Neural cell (in vitro differentiated cells): Measurements from ENCODE around the gene LAIR1. TPM values are rescaled to one million over a fixed set of nuclear protein-coding genes. Genes with fewer than 3 reads are reported as not detected.
"Not testable (repeated sequence)": the region's sequence is repeated elsewhere in the genome, so short reads cannot be mapped to it uniquely, and the experiment has no call there.

Experiments used
- H2AFZ ChIP-seq: fragments of 200-600, 300-800 bp; sonication (generic), shearing (Covaris generic); 2 replicates; pipeline ENCODE4 v1.6.0; 2014; ENCODE audit warnings: low read depth, mild to moderate bottlenecking, antibody characterized with exemption, low read length, moderate library complexity
- H3F3A ChIP-seq: fragments of 200-600 bp; shearing (Covaris generic); 2 replicates; pipeline ENCODE4 v1.6.1; 2016; ENCODE audit warnings: mild to moderate bottlenecking, moderate library complexity, mixed read lengths, antibody characterized with exemption, low read length; ENCODE audit not compliant: insufficient read depth, poor library complexity, severe bottlenecking
- H3K27ac ChIP-seq: fragments of 200-600, 300-800 bp; sonication (generic), shearing (Covaris generic); 2 replicates; pipeline ENCODE4 v1.5.1; 2014; ENCODE audit warnings: mild to moderate bottlenecking, low read length, moderate library complexity
- H3K27me3 ChIP-seq: fragments of 300-800, 200-600 bp; sonication (generic), shearing (Covaris generic); 2 replicates; pipeline ENCODE4 v1.6.0; 2014; ENCODE audit warnings: mild to moderate bottlenecking, low read depth, low read length, moderate library complexity; ENCODE audit not compliant: insufficient read depth
- H3K36me3 ChIP-seq: fragments of 300-800, 200-600 bp; sonication (generic), shearing (Covaris generic); 2 replicates; pipeline ENCODE4 v1.5.1; 2014; ENCODE audit warnings: mild to moderate bottlenecking, antibody characterized with exemption, low read length, moderate library complexity; ENCODE audit not compliant: insufficient read depth
- H3K4me2 ChIP-seq: fragments of 300-800, 200-600 bp; sonication (generic), shearing (Covaris generic); 2 replicates; pipeline ENCODE4 v1.6.0; 2014; ENCODE audit warnings: mild to moderate bottlenecking, low read length
- H3K4me3 ChIP-seq: fragments of 300-800, 200-600 bp; sonication (generic), shearing (Covaris generic); 2 replicates; pipeline ENCODE4 v1.5.1; 2014; ENCODE audit warnings: mild to moderate bottlenecking, low read length, moderate library complexity
- H3K79me2 ChIP-seq: fragments of 200-600 bp; shearing (Covaris generic); replicated peaks from 2 replicates; pipeline ENCODE4 v1.6.0; 2014; ENCODE audit warnings: mild to moderate bottlenecking, low read length, moderate library complexity; ENCODE audit not compliant: insufficient read depth
- H3K9ac ChIP-seq: fragments of 300-800, 200-600 bp; sonication (generic), shearing (Covaris generic); 2 replicates; pipeline ENCODE4 v1.6.1; 2016; ENCODE audit warnings: mild to moderate bottlenecking, low read length, mixed read lengths
- H3K9me2 ChIP-seq: fragments of 200-600 bp; shearing (Covaris generic); 2 replicates; pipeline ENCODE4 v1.6.1; 2016; ENCODE audit warnings: mild to moderate bottlenecking, low read length, mixed read lengths; ENCODE audit not compliant: insufficient read depth
- H3K9me3 ChIP-seq: fragments of 200-600, 300-800 bp; sonication (generic), shearing (Covaris generic); 2 replicates; pipeline ENCODE4 v1.6.1; 2016; ENCODE audit warnings: mild to moderate bottlenecking, mixed run types, low read length, moderate library complexity, mixed read lengths
- H4K20me1 ChIP-seq: fragments of 200-600 bp; shearing (Covaris generic); 2 replicates; pipeline ENCODE4 v1.6.1; 2016; ENCODE audit warnings: mild to moderate bottlenecking, mixed run types; ENCODE audit not compliant: insufficient read depth
- CTCF ChIP-seq: fragments of 450-650 bp; IDR thresholded peaks from 2 replicates; pipeline ENCODE4 v1.5.1; 2014; ENCODE audit warnings: antibody characterized with exemption, mild to moderate bottlenecking, moderate library complexity; ENCODE audit not compliant: poor library complexity, severe bottlenecking
- EP300 ChIP-seq: fragments of 450-650 bp; conservative IDR thresholded peaks from 2 replicates; pipeline ENCODE4 v1.6.1; 2014; ENCODE audit warnings: antibody characterized with exemption, mild to moderate bottlenecking, moderate library complexity; ENCODE audit not compliant: poor library complexity, severe bottlenecking
- EZH2 ChIP-seq: fragments of 200-600, 300-800 bp; shearing (Covaris generic), sonication (generic); IDR thresholded peaks from 2 replicates; pipeline ENCODE4 v1.6.1; 2014; ENCODE audit warnings: antibody characterized with exemption, low read length, borderline replicate concordance, mild to moderate bottlenecking; ENCODE audit not compliant: insufficient read depth, poor library complexity, severe bottlenecking
- MXI1 ChIP-seq: fragments of 450-650 bp; conservative IDR thresholded peaks from 2 replicates; pipeline ENCODE4 v1.6.1; 2014; ENCODE audit warnings: antibody characterized with exemption, mild to moderate bottlenecking; ENCODE audit not compliant: poor library complexity, severe bottlenecking
- POLR2AphosphoS5 ChIP-seq: IDR thresholded peaks from 2 replicates; pipeline ENCODE4 v1.6.1; 2012
- RAD21 ChIP-seq: fragments of 450-650 bp; conservative IDR thresholded peaks from 2 replicates; pipeline ENCODE4 v1.6.1; 2014; ENCODE audit warnings: antibody characterized with exemption, mild to moderate bottlenecking, moderate library complexity
- REST ChIP-seq: IDR thresholded peaks from 2 replicates; pipeline ENCODE4 v1.6.1; 2012; ENCODE audit warnings: borderline replicate concordance
- SMC3 ChIP-seq: fragments of 450-650 bp; conservative IDR thresholded peaks from 2 replicates; pipeline ENCODE4 v1.6.1; 2014; ENCODE audit warnings: antibody characterized with exemption, mild to moderate bottlenecking, moderate library complexity; ENCODE audit not compliant: poor library complexity
- TAF1 ChIP-seq: IDR thresholded peaks from 2 replicates; pipeline ENCODE4 v1.6.1; 2012; ENCODE audit warnings: low read depth
- polyA plus RNA-seq: library from polyadenylated mRNA; depleted of rRNA; stranded (reverse); fragments of >200 nt; gene quantifications from 2 replicates; pipeline ENCODE4 v1.2.3, GENCODE V29; 2014

LAIR1 gene
- polyA plus RNA-seq, 1 donor from 2014 or later = not detected

- H3K9me3 ChIP-seq, H4K20me1 ChIP-seq, H3K79me2 ChIP-seq, H3K9ac ChIP-seq, H3K4me2 ChIP-seq, H2AFZ ChIP-seq, H3F3A ChIP-seq, H3K36me3 ChIP-seq, H3K9me2 ChIP-seq, H3K27ac ChIP-seq, H3K4me3 ChIP-seq, H3K27me3 ChIP-seq: not testable (repeated sequence)
Observed at GRCh38 chr19:54375181-54375938, 10.6 kb upstream of the LAIR1 start.

GRCh38 chr19:54373781-54374631 is 9.3 kb upstream of the LAIR1 start:
- TF ChIP-seq SMC3 = no peak
- TF ChIP-seq EZH2 = no peak
- no peak for TF ChIP-seq TAF1
- no peak for TF ChIP-seq REST
- no peak for TF ChIP-seq CTCF
- no peak for TF ChIP-seq EP300
- TF ChIP-seq POLR2AphosphoS5 = no peak
- TF ChIP-seq MXI1 = no peak
- TF ChIP-seq RAD21 = no peak

GRCh38 chr19:54371453-54371852 is 6.7 kb upstream of the LAIR1 start:
- H3K4me2 ChIP-seq, H3K9ac ChIP-seq, H3K27ac ChIP-seq, H3K79me2 ChIP-seq, H3K36me3 ChIP-seq, H2AFZ ChIP-seq, H3K9me3 ChIP-seq, H3K9me2 ChIP-seq, H4K20me1 ChIP-seq, H3K4me3 ChIP-seq, H3F3A ChIP-seq, H3K27me3 ChIP-seq: not testable (repeated sequence)

More at GRCh38 chr19:54373781-54374631, 9.3 kb upstream of the LAIR1 start:
- no peak overlapping the region for H2AFZ ChIP-seq
- H3F3A ChIP-seq = no peaks in the 10 kb centered on the region
- no peaks in the 10 kb centered on the region for H4K20me1 ChIP-seq
- no peaks in the 10 kb centered on the region for H3K27me3 ChIP-seq
- no peak overlapping the region for H3K4me3 ChIP-seq
- no peak overlapping the region for H3K4me2 ChIP-seq
- no peaks in the 10 kb centered on the region for H3K79me2 ChIP-seq
- no peak overlapping the region for H3K27ac ChIP-seq
- H3K9me2 ChIP-seq = no peaks in the 10 kb centered on the region
- no peaks in the 10 kb centered on the region for H3K9me3 ChIP-seq
- no peaks in the 10 kb centered on the region for H3K36me3 ChIP-seq
- no peak overlapping the region for H3K9ac ChIP-seq

GRCh38 chr19:54370434-54370796 is 5.7 kb upstream of the LAIR1 start:
- not testable (repeated sequence) for H3K4me3 ChIP-seq, H3K9ac ChIP-seq, H2AFZ ChIP-seq, H3K36me3 ChIP-seq, H3F3A ChIP-seq, H3K27ac ChIP-seq, H3K4me2 ChIP-seq, H4K20me1 ChIP-seq, H3K9me3 ChIP-seq, H3K27me3 ChIP-seq, H3K9me2 ChIP-seq, H3K79me2 ChIP-seq
